A549 (cell line): ENCODE measurements around the gene DHX35.

Source experiments
- SMC3 ChIP-seq: fragments of >200 bp; sonication (Bioruptor Twin); formaldehyde crosslinking; IDR thresholded peaks from 3 replicates; pipeline ENCODE4 v1.6.1; 2018; ENCODE audit warnings: inconsistent platforms
- SREBF2 ChIP-seq: fragments of 450-650 bp; IDR thresholded peaks from 2 replicates; pipeline ENCODE4 v1.6.1; 2014; ENCODE audit warnings: mild to moderate bottlenecking, moderate library complexity
- TF ChIP-seq, protein P1 (sequence below): fragments of >200 bp; sonication (Bioruptor Twin); formaldehyde crosslinking; IDR thresholded peaks from 3 replicates; pipeline ENCODE4 v1.5.1; 2016

DNA sequence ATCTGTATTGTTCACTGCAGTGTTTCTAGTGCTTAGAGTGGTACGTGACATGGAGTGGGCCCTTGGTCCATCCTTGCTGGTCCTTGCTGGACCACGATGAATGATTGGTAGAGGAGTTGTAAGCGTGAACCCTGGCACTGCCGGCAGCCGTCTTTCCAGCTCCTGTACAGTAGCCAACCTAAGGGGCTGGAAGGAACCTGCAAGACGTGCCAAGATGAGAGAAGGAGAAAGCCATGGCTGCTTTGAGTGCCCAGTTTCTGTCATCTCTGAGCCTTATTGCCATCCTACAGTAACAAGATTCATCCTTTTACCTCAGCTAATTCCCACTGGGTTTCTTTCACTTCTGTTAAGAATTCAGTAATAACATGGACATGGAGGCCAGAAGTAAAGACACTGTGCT is 5.9 kb downstream of the DHX35 start:
- TF ChIP-seq, protein P1, sequence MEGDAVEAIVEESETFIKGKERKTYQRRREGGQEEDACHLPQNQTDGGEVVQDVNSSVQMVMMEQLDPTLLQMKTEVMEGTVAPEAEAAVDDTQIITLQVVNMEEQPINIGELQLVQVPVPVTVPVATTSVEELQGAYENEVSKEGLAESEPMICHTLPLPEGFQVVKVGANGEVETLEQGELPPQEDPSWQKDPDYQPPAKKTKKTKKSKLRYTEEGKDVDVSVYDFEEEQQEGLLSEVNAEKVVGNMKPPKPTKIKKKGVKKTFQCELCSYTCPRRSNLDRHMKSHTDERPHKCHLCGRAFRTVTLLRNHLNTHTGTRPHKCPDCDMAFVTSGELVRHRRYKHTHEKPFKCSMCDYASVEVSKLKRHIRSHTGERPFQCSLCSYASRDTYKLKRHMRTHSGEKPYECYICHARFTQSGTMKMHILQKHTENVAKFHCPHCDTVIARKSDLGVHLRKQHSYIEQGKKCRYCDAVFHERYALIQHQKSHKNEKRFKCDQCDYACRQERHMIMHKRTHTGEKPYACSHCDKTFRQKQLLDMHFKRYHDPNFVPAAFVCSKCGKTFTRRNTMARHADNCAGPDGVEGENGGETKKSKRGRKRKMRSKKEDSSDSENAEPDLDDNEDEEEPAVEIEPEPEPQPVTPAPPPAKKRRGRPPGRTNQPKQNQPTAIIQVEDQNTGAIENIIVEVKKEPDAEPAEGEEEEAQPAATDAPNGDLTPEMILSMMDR: no peak
- TF ChIP-seq SREBF2 (no peak), SMC3 (no peak)
